ENCODE data around the gene TPPP2.
"Not testable (repeated sequence)": the region's sequence is repeated elsewhere in the genome, so short reads cannot be mapped to it uniquely, and the experiment has no call there.

TPPP2 gene

DNA sequence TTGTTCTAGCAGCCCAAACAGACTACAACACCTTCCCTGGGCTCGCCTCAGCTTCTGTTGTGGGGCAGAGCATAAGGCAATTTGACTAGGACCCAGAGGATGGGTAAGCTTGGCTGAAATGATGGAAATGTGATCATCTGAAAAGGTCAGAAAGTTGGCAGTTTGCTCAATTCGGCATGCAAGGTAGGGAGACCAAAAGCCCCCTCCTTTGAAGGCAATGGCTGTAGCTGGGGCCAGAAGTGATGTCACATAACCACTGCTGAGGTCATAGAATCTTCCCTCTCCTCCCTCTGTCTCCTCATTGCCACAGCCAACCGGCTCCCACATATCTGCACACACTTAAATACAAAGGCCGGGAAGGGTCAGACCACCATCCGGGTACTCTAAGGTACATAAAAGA is at the start of gene TPPP2:
TSS of gene TPPP2 (plus strand) at position 301 of the 400 bp plus-strand sequence. CDS start 365 bp downstream, outside the sequence.
- no peak for DNase-seq

DNA sequence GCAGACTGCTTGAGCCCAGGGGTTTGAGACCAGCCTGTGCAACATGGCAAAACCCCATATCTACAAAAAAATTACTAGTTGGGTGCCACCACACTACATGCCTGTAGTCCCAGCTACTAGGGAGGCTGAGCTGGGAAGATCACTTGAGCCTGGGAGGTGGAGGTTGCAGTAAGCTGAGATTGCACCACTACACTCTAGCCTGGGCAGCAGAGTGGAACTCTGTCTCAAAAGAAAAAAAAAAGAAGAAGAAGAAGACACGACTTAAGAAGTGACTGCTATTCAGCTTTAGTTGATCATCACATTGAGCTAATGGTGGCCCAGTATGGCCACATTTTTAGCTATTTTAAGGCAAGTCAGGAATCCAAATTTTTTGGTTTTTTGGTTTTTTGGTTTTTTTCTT is 49.1 kb upstream of the TPPP2 start:
- DNase-seq, result no peak

DNA sequence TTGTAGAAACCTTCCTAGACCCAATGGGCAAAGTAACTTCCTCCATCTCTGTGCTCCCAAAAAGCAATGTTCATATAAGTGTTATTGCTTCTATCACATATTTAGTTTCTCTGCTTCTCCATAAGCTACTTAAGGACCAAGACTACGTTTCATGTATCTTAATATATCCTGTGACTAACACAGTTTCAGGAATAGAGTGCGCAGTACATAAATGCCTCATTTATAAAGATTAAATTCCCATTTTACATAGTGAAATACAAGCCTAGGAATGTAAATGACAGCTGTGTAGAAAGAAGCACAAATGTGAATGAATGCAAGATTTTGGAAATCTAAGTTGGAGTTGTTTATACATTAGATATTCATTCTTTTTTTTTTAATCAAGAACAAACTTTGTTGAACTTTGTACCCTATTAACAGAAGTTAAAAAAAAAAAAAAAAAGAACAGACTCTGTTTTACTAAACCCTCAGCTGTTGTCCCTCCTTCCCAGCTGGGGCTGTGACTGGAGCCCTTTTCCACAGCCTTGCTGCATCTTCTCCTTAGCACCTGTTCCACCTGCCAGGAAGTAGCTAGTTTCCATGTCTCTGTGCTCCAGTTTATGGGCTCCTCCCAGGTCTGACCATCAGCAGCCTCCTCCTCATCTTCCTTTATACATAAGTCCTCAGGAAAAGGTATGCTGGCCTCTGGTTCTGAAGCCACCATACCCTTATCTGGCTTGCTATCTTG is 47.2 kb upstream of the TPPP2 start:
- no peak for DNase-seq

DNA sequence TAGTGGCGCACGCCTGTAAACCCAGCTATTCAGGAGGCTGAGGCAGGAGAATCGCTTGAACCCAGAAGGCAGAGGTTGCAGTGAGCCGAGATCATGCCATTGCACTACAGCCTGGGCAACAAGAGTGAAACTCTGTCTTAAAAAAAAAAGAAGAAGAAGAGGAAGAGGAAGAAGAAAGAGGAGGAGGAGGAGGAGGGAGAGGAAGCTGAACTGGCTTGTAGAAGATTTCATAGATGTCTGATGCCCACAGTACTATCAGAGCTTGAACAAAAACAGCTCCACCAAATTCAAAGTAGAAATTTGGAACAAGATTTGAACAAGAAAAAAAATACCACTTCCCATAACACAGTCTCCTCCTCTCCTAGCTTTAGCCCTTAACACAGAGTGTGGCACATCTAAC is 44.4 kb upstream of the TPPP2 start:
- not testable (repeated sequence) for DNase-seq

DNA sequence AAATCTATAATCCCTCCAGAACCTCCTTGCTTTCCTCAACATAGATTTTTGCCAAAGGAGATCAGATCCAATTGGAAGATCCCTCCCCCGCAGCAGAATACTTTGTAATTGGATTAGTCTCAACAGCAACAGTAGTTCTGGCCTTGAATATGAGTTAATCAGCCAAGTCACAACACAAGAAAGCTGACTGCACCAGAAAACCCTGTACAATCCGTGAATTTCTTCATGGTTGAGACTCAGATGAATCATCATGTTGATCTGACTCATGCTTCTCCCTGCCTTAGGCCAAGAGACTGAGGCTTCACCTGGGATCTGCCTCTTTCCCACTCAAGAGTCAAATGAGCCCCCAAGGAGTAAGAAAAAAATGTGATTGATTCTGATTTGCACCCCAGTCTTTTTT is 43.2 kb upstream of the TPPP2 start:
- no peak for DNase-seq

- no peak for DNase-seq
Measured at GRCh38 chr14:20988717-20989470, 41.1 kb upstream of the TPPP2 start.

GRCh38 chr14:20989471-20989786 is 40.6 kb upstream of the TPPP2 start:
- no peak for DNase-seq

GRCh38 chr14:20989787-20990600 is 40.0 kb upstream of the TPPP2 start, which contains the start of gene METTL17:
Gene METTL17, plus strand, starts transcription at chr14:20989980. Its CDS starts 23 bp downstream, at chr14:20990003.
- DNase-seq, result peak; percentile 97

DNA sequence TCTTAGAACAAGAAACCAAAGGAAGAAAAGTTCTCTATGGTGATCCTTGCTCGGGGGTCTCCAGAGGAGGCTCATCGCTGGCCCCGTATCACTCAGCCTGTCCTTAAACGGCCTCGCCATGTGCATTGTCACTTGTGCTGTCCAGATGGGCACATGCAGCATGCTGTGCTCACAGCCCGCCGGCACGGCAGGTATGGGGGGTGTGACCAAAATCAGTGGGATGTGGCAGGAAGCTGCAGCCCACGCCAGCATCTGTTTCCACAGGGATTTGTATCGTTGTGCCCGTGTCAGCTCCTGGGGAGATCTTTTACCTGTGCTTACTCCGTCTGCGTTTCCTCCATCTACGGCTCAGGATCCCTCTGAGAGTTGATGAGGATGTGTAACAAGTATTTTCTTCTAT is 33.5 kb upstream of the TPPP2 start:
- DNase-seq, result no peak

GRCh38 chr14:20997115-20997514 is 32.9 kb upstream of the TPPP2 start:
- DNase-seq, result no peak

GRCh38 chr14:20997564-20997963 is 32.5 kb upstream of the TPPP2 start:
- no peak for DNase-seq

GRCh38 chr14:20998139-20998538 is 31.9 kb upstream of the TPPP2 start:
- no peak for DNase-seq

GRCh38 chr14:20998674-20999366 is 31.2 kb upstream of the TPPP2 start, which contains the start of gene SLC39A2:
Gene SLC39A2, plus strand, starts transcription at chr14:20999293. Its CDS starts 154 bp downstream, at chr14:20999447.
- peak; percentile 20 for DNase-seq

DNA sequence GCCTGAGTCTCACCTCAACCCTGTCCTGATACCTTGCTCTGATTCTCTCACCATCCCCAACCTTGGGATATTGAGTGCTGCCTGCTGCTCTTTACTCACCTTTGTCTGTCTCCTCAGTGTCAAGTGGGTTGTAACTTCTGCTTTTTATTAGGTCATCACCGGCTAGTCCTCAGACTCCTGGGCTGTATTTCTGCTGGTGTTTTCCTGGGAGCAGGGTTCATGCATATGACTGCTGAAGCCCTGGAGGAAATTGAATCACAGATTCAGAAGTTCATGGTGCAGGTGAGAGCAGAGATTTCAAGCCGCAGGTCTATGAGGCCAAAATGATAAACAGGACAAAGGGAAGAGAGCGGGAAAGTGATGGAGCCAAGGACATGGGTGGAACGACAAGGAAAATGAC is 30.4 kb upstream of the TPPP2 start:
- DNase-seq, result no peak

DNA sequence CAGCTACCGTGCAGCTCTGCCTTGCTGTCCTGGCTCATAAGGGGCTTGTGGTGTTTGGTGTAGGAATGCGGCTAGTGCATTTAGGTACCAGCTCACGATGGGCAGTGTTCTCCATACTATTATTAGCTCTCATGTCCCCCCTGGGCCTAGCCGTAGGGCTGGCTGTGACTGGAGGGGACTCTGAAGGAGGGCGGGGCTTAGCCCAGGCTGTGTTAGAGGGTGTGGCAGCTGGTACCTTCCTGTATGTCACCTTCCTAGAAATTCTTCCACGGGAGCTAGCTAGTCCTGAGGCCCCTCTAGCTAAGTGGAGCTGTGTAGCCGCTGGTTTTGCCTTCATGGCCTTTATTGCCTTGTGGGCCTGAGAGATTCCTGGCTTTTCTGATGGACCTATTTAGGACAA is 28.8 kb upstream of the TPPP2 start:
- no peak for DNase-seq

GRCh38 chr14:21003788-21004346 is 26.1 kb upstream of the TPPP2 start:
- DNase-seq, result no peak

DNA sequence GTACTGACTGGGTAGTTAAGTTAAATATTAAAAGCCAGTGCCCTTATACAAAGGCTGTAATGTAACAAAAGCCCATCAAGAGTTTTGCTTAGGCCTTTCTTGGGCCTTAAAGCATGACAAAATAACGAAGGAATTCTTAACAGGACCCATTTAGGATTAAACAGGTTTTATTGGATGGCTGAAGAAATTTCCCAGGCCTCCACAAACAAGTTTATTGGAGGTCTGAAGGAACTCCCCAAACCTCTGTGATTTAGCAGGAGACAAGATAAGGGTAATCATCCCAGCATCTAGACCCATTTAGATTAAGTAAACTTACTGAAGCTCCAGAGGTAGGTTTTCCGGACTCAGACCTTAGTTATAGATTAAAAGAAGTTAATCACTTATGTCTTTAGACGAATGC is 20.3 kb upstream of the TPPP2 start:
- not testable (repeated sequence) for DNase-seq

- DNase-seq, result no peak
Measured at GRCh38 chr14:21011136-21011535, 18.9 kb upstream of the TPPP2 start.

- DNase-seq, result peak; percentile 85
Measured at GRCh38 chr14:21014761-21015190, 15.2 kb upstream of the TPPP2 start.

DNA sequence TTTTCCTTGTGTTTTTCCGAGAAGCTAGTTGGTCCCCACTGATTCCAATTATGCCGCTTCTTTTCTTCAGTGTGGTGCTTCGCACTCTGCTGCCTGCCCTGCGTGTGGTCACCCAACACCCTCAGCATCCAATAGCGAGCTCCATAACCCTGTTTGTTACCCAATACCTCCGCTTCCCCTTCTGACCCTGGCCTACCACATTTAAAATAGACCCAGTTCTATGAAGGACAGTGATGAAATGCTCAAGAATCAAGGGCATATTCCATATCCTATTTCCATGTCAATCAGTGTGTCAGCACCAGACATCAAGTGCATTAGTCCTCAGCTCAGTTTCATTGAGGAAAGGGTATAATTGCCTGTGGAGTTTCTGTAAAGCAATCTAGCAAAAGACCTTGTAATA is 14.7 kb upstream of the TPPP2 start:
- no peak for DNase-seq

GRCh38 chr14:21016413-21017190 is 13.4 kb upstream of the TPPP2 start:
- DNase-seq, result no peak

All from NCI-H69 (cell line).